ENCODE measurements around the gene ARHGAP42. TPM values are rescaled to one million over a fixed set of nuclear protein-coding genes. Genes with fewer than 3 reads are reported as not detected.

Gene ARHGAP42
- total and polyA plus RNA-seq, 12 donors: 2.5 to 25.0 (median 11.5) TPM

- H3K9me3 ChIP-seq (replicated peaks in 1 of 3): no peaks in the 10 kb centered on the region
- H3K27me3 ChIP-seq: no peaks in the 10 kb centered on the region
- no peak overlapping the region for H3K4me3 ChIP-seq
- intact Hi-C loops (cut with DNase I): no loop called here
- no peaks in the 10 kb centered on the region for H3K36me3 ChIP-seq (replicated peaks in 1 of 2)
- 90 to 96% (median 91%) methylated on average over 2 of the region's 2 CpGs for WGBS, 4 donors
- H3K27ac ChIP-seq: no peak overlapping the region
- no peak for TF ChIP-seq CTCF (IDR thresholded peaks at IDR 0.05)
- TF ChIP-seq POLR2A (IDR thresholded peaks at IDR 0.05): no peak
- DNase-seq: no peak
- no peaks in the 10 kb centered on the region for H3K4me1 ChIP-seq (replicated peaks in 1 of 2)
These were observed 90.6 kb downstream of the ARHGAP42 start for GRCh38 chr11:100777736-100778135.

- H3K27me3 ChIP-seq: no peaks in the 10 kb centered on the region
- no peak for DNase-seq
- no peak for TF ChIP-seq CTCF (IDR thresholded peaks at IDR 0.05)
- WGBS, 4 donors: 51 to 56% (median 55%) methylated on average over 3 of the region's 3 CpGs
- intact Hi-C loops (cut with DNase I): no loop called here
- H3K36me3 ChIP-seq (replicated peaks in 1 of 2): no peaks in the 10 kb centered on the region
- H3K4me3 ChIP-seq: no peak overlapping the region
- no peaks in the 10 kb centered on the region for H3K9me3 ChIP-seq (replicated peaks in 1 of 3)
- H3K4me1 ChIP-seq (replicated peaks in 1 of 2): no peaks in the 10 kb centered on the region
- H3K27ac ChIP-seq: no peak overlapping the region
These were observed 91.2 kb downstream of the ARHGAP42 start for GRCh38 chr11:100778166-100778785.

GRCh38 chr11:100780470-100780869, 93.4 kb downstream of the ARHGAP42 start:
- WGBS, 4 donors: 95 to 98% (median 95%) methylated on average over 8 of the region's 8 CpGs
- Histone ChIP-seq H3K27me3 (no peaks in the 10 kb centered on the region), H3K4me3 (no peak overlapping the region), H3K4me1 (replicated peaks in 1 of 2) (peaks cover 0 to 6% of the 10 kb centered on the region in 2 donors), H3K27ac (no peak overlapping the region), H3K9me3 (replicated peaks in 1 of 3) (no peaks in the 10 kb centered on the region), H3K36me3 (replicated peaks in 1 of 2) (no peaks in the 10 kb centered on the region)
- intact Hi-C loops (cut with DNase I): no loop called here
- TF ChIP-seq CTCF (IDR thresholded peaks at IDR 0.05) (no peak), POLR2A (IDR thresholded peaks at IDR 0.05) (no peak)
- DNase-seq: no peak

- Histone ChIP-seq H3K9me3 (replicated peaks in 1 of 3) (no peaks in the 10 kb centered on the region), H3K4me1 (replicated peaks in 1 of 2) (peaks cover 0 to 6% of the 10 kb centered on the region in 2 donors), H3K27ac (no peak overlapping the region), H3K36me3 (replicated peaks in 1 of 2) (no peaks in the 10 kb centered on the region), H3K27me3 (no peaks in the 10 kb centered on the region), H3K4me3 (no peak overlapping the region)
- intact Hi-C loops (cut with DNase I): no loop called here
- WGBS, 4 donors: 59 to 69% (median 62%) methylated on average over 5 of the region's 5 CpGs
- DNase-seq: no peak
- TF ChIP-seq POLR2A (IDR thresholded peaks at IDR 0.05): no peak
- no peak for TF ChIP-seq CTCF (IDR thresholded peaks at IDR 0.05)
These were observed 98.3 kb downstream of the ARHGAP42 start for GRCh38 chr11:100785148-100785983.

Measured in adrenal gland (tissue), 12 donors.